OCI-LY1 (cell line): ENCODE data around the gene GNB1L.

ENCODE experiments used
- H2AFZ ChIP-seq: fragments of 200-600 bp; sonication (generic), shearing (Covaris generic); 2 replicates; pipeline ENCODE4 v1.6.0; 2014; ENCODE audit warnings: antibody characterized with exemption, mild to moderate bottlenecking, low read length
- H3F3A ChIP-seq: fragments of 200-600 bp; sonication (generic), shearing (Covaris generic); 2 replicates; pipeline ENCODE4 v1.6.0; 2014; ENCODE audit warnings: mild to moderate bottlenecking, antibody characterized with exemption, low read length, moderate library complexity; ENCODE audit not compliant: insufficient read depth
- H3K27ac ChIP-seq: fragments of 200-600 bp; sonication (generic); 2 replicates; pipeline ENCODE4 v1.5.1; 2014; ENCODE audit warnings: low read length, mixed run types, mild to moderate bottlenecking, low read depth; ENCODE audit not compliant: poor library complexity, severe bottlenecking
- H3K27me3 ChIP-seq: fragments of 200-600 bp; sonication (generic); 2 replicates; pipeline ENCODE4 v1.6.0; 2014; ENCODE audit warnings: antibody characterized with exemption, mild to moderate bottlenecking, low read length, moderate library complexity; ENCODE audit not compliant: insufficient read depth
- H3K36me3 ChIP-seq: fragments of 200-600 bp; sonication (generic); 2 replicates; pipeline ENCODE4 v1.6.1; 2014; ENCODE audit warnings: mild to moderate bottlenecking, antibody characterized with exemption, low read length, moderate library complexity, mixed read lengths; ENCODE audit not compliant: insufficient read depth
- H3K4me1 ChIP-seq: fragments of 200-600 bp; sonication (generic); 2 replicates; pipeline ENCODE4 v1.5.1; 2014; ENCODE audit warnings: mild to moderate bottlenecking, low read length, moderate library complexity; ENCODE audit not compliant: insufficient read depth, severe bottlenecking
- H3K4me2 ChIP-seq: fragments of 200-600 bp; sonication (generic), shearing (Covaris generic); 2 replicates; pipeline ENCODE4 v1.6.1; 2014; ENCODE audit warnings: low read length
- H3K4me3 ChIP-seq: fragments of 200-600 bp; sonication (generic); 2 replicates; pipeline ENCODE4 v1.5.1; 2014; ENCODE audit warnings: low read length, low read depth, mild to moderate bottlenecking, mixed read lengths; ENCODE audit not compliant: poor library complexity, severe bottlenecking
- H3K79me2 ChIP-seq: fragments of 200-600 bp; shearing (Covaris generic); 2 replicates; pipeline ENCODE4 v1.6.1; 2016; ENCODE audit warnings: mixed run types, low read length, mixed read lengths; ENCODE audit not compliant: insufficient read depth
- H3K9ac ChIP-seq: fragments of 200-600 bp; sonication (generic), shearing (Covaris generic); 2 replicates; pipeline ENCODE4 v1.6.1; 2014; ENCODE audit warnings: mild to moderate bottlenecking, low read length, mixed read lengths
- H3K9me2 ChIP-seq: fragments of 200-600 bp; sonication (generic), shearing (Covaris generic); 2 replicates; pipeline ENCODE4 v1.6.1; 2014; ENCODE audit warnings: low read depth, mild to moderate bottlenecking, low read length, mixed read lengths
- H3K9me3 ChIP-seq: fragments of 200-600 bp; shearing (Covaris generic); 2 replicates; pipeline ENCODE4 v1.6.1; 2014; ENCODE audit warnings: low read length, mixed read lengths
- H4K20me1 ChIP-seq: fragments of 200-600 bp; sonication (generic), shearing (Covaris generic); 2 replicates; pipeline ENCODE4 v1.6.0; 2016; ENCODE audit warnings: mild to moderate bottlenecking, low read length; ENCODE audit not compliant: insufficient read depth
- EZH2 ChIP-seq: fragments of 200-600 bp; sonication (generic), shearing (Covaris generic); IDR thresholded peaks from 2 replicates; pipeline ENCODE4 v1.8.0; 2017; ENCODE audit warnings: borderline replicate concordance, mixed run types, mild to moderate bottlenecking, antibody characterized with exemption, low read length, moderate library complexity, mixed read lengths
- TF ChIP-seq, protein P1 (sequence below): fragments of 200-600 bp; sonication (generic), shearing (Covaris generic); IDR thresholded peaks from 2 replicates; pipeline ENCODE4 v1.5.1; 2017; ENCODE audit warnings: mild to moderate bottlenecking, antibody characterized with exemption, low read length, moderate library complexity, mixed read lengths

GNB1L gene

GRCh38 chr22:19766511-19767426, 87.9 kb downstream of the GNB1L start:
- Histone ChIP-seq H3K79me2 (no peaks in the 10 kb centered on the region), H3K9ac (peak overlapping the region; percentile 44; the same call in 1 of the 2 replicates), H3K36me3 (no peaks in the 10 kb centered on the region), H4K20me1 (no peaks in the 10 kb centered on the region), H3K4me1 (peaks cover 8% of the 10 kb centered on the region), H3F3A (no peaks in the 10 kb centered on the region), H3K27ac (no peak overlapping the region), H2AFZ (no peak overlapping the region), H3K9me3 (no peaks in the 10 kb centered on the region), H3K4me2 (peak overlapping the region; percentile 70), H3K9me2 (no peaks in the 10 kb centered on the region), H3K27me3 (peaks cover 13% of the 10 kb centered on the region), H3K4me3 (peak overlapping the region; percentile 51)
- TF ChIP-seq, protein P1, sequence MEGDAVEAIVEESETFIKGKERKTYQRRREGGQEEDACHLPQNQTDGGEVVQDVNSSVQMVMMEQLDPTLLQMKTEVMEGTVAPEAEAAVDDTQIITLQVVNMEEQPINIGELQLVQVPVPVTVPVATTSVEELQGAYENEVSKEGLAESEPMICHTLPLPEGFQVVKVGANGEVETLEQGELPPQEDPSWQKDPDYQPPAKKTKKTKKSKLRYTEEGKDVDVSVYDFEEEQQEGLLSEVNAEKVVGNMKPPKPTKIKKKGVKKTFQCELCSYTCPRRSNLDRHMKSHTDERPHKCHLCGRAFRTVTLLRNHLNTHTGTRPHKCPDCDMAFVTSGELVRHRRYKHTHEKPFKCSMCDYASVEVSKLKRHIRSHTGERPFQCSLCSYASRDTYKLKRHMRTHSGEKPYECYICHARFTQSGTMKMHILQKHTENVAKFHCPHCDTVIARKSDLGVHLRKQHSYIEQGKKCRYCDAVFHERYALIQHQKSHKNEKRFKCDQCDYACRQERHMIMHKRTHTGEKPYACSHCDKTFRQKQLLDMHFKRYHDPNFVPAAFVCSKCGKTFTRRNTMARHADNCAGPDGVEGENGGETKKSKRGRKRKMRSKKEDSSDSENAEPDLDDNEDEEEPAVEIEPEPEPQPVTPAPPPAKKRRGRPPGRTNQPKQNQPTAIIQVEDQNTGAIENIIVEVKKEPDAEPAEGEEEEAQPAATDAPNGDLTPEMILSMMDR = peak; percentile 63
- TF ChIP-seq EZH2 = no peak

GRCh38 chr22:19766240-19766510, 88.5 kb downstream of the GNB1L start:
- Histone ChIP-seq H3K4me1 (peaks cover 8% of the 10 kb centered on the region), H3K36me3 (no peaks in the 10 kb centered on the region), H3F3A (no peaks in the 10 kb centered on the region), H3K27ac (no peak overlapping the region), H3K9me3 (no peaks in the 10 kb centered on the region), H2AFZ (no peak overlapping the region), H3K79me2 (no peaks in the 10 kb centered on the region), H3K4me3 (no peak overlapping the region), H4K20me1 (no peaks in the 10 kb centered on the region), H3K9ac (no peak overlapping the region), H3K9me2 (no peaks in the 10 kb centered on the region), H3K27me3 (peaks cover 17% of the 10 kb centered on the region), H3K4me2 (peak overlapping the region; percentile 70; the same call in 1 of the 2 replicates)
- TF ChIP-seq EZH2 = no peak
- TF ChIP-seq, protein P1 = no peak

- peaks cover 17% of the 10 kb centered on the region for H3K27me3 ChIP-seq
- no peak overlapping the region for H3K27ac ChIP-seq
- H3K4me3 ChIP-seq = no peak overlapping the region
Observed at GRCh38 chr22:19765477-19766239, 89.0 kb downstream of the GNB1L start.

More at GRCh38 chr22:19765477-19766239, 89.0 kb downstream of the GNB1L start:
- TF ChIP-seq, protein P1 = no peak
- no peak for TF ChIP-seq EZH2
- no peak overlapping the region for H3K4me2 ChIP-seq
- no peak overlapping the region for H3K9ac ChIP-seq
- H4K20me1 ChIP-seq = no peaks in the 10 kb centered on the region
- H3F3A ChIP-seq = no peaks in the 10 kb centered on the region
- H3K4me1 ChIP-seq = peaks cover 8% of the 10 kb centered on the region
- H3K9me2 ChIP-seq = no peaks in the 10 kb centered on the region
- no peaks in the 10 kb centered on the region for H3K9me3 ChIP-seq
- no peak overlapping the region for H2AFZ ChIP-seq
- no peaks in the 10 kb centered on the region for H3K79me2 ChIP-seq
- H3K36me3 ChIP-seq = no peaks in the 10 kb centered on the region
